Activated CD8-positive, alpha-beta memory T cell treated with anti-CD3 and anti-CD28 coated beads for 4 hours (primary cell): ENCODE data around the gene CENPL.

ENCODE experiments used
- DNase-seq, 2 donors: peaks; one replicate each; pipeline ENCODE4 v3.0.0-alpha.2; 2020; ENCODE audit warnings: low read depth in 2 of 2

Gene CENPL

DNA sequence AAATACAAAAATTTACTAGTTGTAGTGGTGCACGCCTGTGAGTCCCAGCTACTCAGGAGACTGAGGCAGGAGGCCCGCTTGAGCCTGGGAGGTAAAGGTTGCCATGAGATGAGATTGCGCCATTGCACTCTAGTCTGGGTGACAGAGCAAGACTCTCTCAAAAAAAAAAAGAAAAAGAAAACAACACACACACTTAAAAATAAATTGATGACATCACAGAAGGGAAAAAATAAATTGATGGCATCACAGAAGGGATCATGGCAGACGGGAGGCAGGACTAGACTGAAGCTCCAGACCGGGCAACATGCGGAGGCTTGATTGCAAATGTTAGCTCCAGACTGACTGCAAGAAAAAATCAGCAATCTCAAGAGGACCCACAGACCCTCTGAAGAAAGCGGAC is 66.6 kb downstream of the CENPL start:
- no peak for DNase-seq

DNA sequence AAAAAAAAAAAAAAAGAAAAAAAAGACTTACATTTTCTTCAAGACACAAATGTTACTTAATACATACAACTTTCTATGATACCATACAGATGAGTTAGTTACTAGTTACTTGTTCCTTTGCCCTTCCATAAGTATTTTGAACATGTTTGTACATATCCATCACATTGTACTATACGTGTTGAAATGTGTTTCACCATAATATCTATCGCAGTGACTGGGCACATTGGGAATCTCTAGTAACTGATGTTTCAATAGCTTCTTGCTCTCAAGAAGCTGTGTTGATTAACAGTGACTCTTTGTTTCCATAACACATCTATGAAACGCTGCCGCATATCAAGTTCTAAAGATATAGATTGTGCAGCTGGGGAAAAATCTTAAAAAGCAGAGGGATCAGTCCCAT is 67.0 kb downstream of the CENPL start:
- no peak for DNase-seq

DNA sequence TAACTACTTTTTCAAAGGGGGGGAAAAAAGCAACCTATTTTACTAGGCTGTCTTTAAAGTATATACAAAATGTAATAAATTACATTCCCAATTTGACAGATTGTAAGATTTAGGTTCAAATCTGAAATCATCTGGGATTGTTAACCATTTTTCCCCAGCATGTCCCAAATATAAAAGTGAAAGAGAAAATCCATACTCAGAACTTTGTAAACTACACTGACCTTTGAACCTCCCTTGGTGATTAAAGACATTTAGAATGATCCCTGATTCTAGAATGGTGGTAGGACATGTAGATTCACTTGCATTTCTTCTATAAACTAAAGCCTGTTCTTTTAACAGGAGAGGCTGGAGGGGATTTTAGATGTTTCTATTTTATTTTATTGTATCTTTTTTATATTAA is 70.9 kb downstream of the CENPL start:
- DNase-seq: no peak
